ENCODE results near the gene REX1BD.

Gene REX1BD

DNA sequence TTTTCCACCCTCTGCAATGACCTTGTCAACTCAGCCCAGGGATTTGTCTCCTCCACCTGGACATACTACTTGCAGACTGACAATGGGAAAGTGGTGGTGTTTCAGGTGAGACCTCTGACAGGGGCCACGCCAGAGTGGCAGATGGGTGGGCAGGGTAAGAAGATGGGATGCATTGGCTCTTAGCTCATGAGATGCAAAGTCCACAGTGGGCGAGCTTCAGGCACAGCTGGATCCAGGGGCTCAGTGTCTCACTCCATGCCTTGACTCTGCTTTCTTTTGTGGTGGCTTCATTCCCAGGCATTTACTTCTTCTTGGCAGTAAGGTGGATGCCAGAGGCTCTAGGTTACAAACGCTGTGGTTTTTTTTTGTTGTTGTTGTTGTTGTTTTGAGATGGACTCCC lies 27.4 kb downstream of the REX1BD start:
- DNase-seq, result no peak

DNA sequence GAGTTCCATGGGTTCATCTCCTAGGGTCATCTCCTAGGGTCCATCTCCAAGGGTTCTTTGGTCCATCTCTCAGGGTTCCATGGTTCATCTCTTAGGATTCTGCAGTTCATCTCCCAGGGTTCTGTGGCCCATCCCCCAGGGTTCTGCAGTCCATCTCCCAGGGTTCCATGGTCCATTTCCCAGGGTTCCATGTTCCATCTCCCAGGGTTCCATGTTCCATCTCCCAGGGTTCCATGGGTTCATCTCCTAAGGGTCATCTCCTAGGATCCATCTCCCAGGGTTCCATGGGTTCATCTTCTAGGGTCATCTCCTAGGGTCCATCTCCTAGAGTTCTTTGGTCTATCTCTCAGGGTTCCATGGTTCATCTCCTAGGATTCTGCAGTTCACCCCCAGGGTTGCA lies 29.0 kb downstream of the REX1BD start:
- no peak for DNase-seq

DNA sequence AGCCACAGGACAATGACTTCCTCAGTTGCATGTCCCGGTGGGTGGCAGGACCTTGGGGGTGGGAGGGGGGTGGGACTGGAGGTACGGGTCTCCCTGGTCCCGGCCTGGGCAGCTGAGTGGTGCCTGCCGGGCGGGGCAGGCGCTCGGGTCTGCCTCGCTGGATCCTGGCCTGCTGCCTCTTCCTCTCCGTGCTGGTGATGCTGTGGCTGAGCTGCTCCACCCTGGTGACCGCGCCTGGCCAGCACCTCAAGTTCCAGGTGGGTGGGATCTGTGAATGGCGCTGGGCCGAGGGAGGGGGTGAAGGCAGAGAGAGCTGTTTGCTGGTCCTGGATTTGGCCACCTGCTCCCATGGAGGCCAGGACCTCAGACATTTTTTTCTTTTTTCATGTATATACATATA lies 29.6 kb downstream of the REX1BD start:
- DNase-seq, result no peak

GRCh38 chr19:18620311-18620710 lies 31.7 kb downstream of the REX1BD start:
- no peak for DNase-seq

GRCh38 chr19:18620902-18621301 lies 32.3 kb downstream of the REX1BD start:
- no peak for DNase-seq

- DNase-seq, result no peak
Measured at GRCh38 chr19:18626906-18627305, 38.3 kb downstream of the REX1BD start.

DNA sequence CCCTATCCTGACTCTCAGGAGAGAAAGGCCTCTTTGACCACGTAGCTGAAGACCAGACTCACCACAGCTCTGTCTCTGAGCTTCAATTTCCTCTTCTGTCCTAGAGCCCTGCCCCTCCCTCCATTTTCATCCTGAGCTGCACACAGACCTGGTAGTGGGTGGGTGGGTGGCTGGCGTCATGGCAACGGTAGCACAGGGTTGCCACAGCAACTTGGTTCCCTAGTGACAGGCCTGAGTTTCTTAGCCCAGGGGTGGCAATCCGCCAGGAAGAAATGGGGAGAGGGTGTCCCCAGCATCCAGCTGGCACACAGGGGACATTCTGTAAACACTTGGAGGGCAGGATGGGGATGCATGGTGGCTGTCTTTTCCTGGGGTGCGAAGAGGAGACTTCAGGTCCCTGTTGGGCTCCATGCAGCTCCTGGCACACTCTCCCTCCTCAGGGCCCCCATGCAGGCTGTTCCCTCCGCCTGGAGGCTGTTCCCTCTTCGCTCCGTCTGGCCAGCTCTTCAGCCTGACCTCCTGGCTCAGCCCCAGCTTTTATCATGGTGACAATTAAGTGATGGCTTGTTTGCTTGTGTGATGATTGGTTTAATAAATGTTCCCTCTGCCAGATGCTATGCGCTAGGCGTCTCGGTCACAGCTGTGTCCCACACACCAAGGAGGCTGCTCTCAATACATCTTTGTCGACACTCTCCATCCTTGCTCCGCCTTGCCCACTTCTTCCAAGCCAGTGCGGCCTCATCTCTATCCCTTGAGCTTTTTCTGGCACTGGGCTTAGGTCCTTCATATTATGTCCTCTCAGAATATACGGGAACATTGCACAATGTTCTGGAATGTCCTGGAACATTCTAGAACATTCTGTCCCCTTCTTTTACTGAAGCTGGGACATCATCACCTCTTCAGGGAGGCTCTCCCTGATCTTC lies 40.8 kb downstream of the REX1BD start:
- DNase-seq, result no peak

DNA sequence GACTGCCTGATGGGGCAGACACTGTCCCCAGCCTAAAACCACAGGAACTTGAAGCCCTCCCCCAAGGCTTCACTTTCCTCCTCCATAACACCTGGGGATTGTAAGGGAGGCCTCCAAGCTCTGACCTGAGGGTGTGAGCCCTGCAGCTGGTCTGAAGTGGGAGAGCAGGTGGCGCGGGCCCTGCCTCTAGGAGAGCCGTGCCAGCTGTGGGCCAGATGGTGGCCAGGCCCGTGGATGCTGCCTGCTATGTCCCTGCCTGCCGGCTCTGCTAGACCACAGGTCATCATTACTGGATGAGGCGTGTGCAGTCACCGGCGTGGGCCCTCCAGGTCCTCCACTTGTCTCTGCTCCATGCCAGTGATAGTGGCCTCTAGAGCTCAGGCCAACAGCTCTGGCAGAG lies 44.7 kb downstream of the REX1BD start:
- no peak for DNase-seq

GRCh38 chr19:18634612-18635297 lies 46.2 kb downstream of the REX1BD start:
- no peak for DNase-seq

DNA sequence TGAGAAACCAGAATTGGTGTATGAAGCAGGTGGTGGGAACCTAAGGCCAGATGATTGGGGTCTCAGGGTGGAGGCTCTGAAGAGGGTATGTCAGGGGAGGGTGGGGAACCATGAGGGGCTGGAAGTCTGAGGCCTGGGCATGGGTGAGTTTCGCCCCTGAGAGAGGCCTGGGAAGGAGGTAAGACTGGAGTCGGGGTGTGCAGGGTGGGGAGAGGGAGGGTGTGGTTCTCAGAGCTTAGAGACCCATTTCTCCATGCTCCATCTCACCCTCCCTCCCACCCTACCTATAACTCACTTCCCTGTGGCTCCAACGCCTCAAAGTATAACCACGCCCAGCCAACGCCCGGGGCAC lies 47.2 kb downstream of the REX1BD start:
- DNase-seq, result no peak

DNA sequence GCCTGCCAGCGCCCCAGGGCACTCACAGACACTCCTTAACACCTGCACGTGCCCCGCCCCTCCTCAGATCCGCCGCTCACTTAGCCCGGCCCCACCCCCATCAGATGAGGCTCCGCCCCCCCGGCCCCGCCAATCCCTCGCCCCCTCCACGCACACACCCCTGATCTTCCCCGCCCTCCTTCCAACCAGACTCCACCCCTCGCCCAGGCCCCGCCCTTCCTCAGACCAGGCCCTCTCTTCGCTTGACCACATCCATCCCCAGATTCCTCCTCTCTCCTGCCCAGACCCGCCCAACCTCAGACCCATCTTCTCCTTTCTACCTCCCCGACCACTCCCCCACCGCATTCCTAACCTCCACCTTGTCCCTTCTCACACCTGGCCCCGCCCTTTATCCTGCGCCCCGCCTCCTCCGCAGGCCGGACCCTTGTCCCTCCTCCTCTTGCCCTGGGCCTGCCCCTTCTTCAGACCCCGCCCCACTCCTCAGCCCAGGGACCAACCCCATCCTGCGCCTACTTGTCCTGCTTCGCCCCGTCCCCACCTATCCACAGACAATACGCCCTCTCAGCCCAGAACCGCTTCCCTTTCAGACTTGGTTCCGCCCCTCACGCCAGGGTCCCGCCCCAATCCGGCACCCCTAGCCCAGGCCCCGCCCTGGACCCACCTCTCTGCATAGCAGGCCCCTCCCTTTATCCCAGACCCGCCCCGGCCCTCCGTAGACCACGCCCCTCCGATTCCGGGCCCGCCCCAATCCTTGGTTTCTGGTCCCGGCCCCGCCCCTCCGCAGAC lies 47.8 kb downstream of the REX1BD start:
- peak; percentile 98 for DNase-seq

GRCh38 chr19:18636969-18637629 lies 48.5 kb downstream of the REX1BD start, which contains the start of gene KLHL26:
Gene KLHL26, plus strand, starts transcription at chr19:18637028. Its CDS starts 27 bp downstream, at chr19:18637055.
- DNase-seq, result no peak

- DNase-seq, result no peak
Measured at GRCh38 chr19:18637673-18638630, 49.4 kb downstream of the REX1BD start.

GRCh38 chr19:18639706-18640243 lies 51.2 kb downstream of the REX1BD start:
- DNase-seq, result no peak

All from central memory CD4-positive, alpha-beta T cell (primary cell).